CD4-positive, alpha-beta T cell treated with Interleukin-2 at 100 ng/mL for 4 hours (primary cell): ENCODE results near the gene TRPM2.
A peak's percentile ranks its signal among the peaks of the same experiment; 100 is the strongest.
"Not testable (repeated sequence)": the region's sequence is repeated elsewhere in the genome, so short reads cannot be mapped to it uniquely, and the experiment has no call there.

Experiments used
- DNase-seq: peaks from one replicate; pipeline ENCODE4 v3.0.0-alpha.2; 2020; ENCODE audit warnings: low spot score

The TRPM2 gene

GRCh38 chr21:44335266-44336059 is 18.0 kb upstream of the TRPM2 start:
- DNase-seq = no peak

- DNase-seq = no peak
These were observed 16.0 kb upstream of the TRPM2 start for GRCh38 chr21:44337449-44337848.

GRCh38 chr21:44337941-44338895 is 15.2 kb upstream of the TRPM2 start:
- DNase-seq = peak; percentile 21

- peak; percentile 94 for DNase-seq
These were observed 14.2 kb upstream of the TRPM2 start, which contains the start of gene CFAP410 for GRCh38 chr21:44338971-44339910. CFAP410 (minus strand) TSS chr21:44339390; CDS start chr21:44339194, 196 bp downstream.

GRCh38 chr21:44341726-44342458 is 11.5 kb upstream of the TRPM2 start:
- not testable (repeated sequence) for DNase-seq

- DNase-seq = not testable (repeated sequence)
These were observed 10.4 kb upstream of the TRPM2 start for GRCh38 chr21:44342981-44343380.

GRCh38 chr21:44344541-44345183 is 8.8 kb upstream of the TRPM2 start:
- DNase-seq = no peak

- DNase-seq = no peak
These were observed 7.9 kb upstream of the TRPM2 start for GRCh38 chr21:44345495-44345894.

GRCh38 chr21:44347911-44348451 is 5.4 kb upstream of the TRPM2 start:
- DNase-seq = no peak

GRCh38 chr21:44348861-44349260 is 4.6 kb upstream of the TRPM2 start:
- no peak for DNase-seq

- no peak for DNase-seq
These were observed 4.0 kb upstream of the TRPM2 start for GRCh38 chr21:44349416-44349846.

GRCh38 chr21:44349847-44350772 is 3.3 kb upstream of the TRPM2 start:
- no peak for DNase-seq

GRCh38 chr21:44350773-44351481 is 2.5 kb upstream of the TRPM2 start:
- no peak for DNase-seq

- no peak for DNase-seq
These were observed 1.7 kb upstream of the TRPM2 start for GRCh38 chr21:44351535-44352252.

- no peak for DNase-seq
These were observed 1.1 kb upstream of the TRPM2 start for GRCh38 chr21:44352253-44352860.

GRCh38 chr21:44354001-44354405 is 582 bp downstream of the TRPM2 start:
- no peak for DNase-seq
